ENCODE results near the gene SEPTIN5. TPM values are rescaled to one million over a fixed set of nuclear protein-coding genes. Genes with fewer than 3 reads are reported as not detected.
"Not testable (repeated sequence)": the region's sequence is repeated elsewhere in the genome, so short reads cannot be mapped to it uniquely, and the experiment has no call there.

SEPTIN5 gene
- total and polyA plus RNA-seq, 12 donors: 3.7 to 73.4 (median 14.9) TPM

DNA sequence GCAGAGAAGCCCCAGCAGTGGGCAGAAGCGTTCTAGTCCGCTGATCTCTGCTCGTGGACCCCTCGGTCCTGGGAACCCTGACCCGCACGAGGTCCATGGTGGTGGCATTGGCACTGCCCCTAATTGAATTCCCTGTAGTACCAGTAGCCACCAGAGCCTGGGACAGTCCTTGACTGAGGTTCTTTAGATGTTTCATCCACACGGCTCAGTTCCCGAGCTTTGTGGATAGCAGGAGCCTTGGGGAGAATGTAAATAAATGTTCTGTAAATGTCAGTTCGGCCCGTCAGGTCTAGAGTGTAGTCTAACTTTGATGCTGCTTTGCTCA, 39.4 kb upstream of the SEPTIN5 start:
- intact Hi-C loops (cut with DNase I): loop anchor here in 1 of 2 donors (5.0 kb wide), 1 partner anchor 42 kb away; no protein-coding TSS in a partner anchor
- H3K4me1 ChIP-seq (replicated peaks in 1 of 2): no peaks in the 10 kb centered on the region
- no peaks in the 10 kb centered on the region for H3K9me3 ChIP-seq (replicated peaks in 1 of 3)
- TF ChIP-seq, protein P1, sequence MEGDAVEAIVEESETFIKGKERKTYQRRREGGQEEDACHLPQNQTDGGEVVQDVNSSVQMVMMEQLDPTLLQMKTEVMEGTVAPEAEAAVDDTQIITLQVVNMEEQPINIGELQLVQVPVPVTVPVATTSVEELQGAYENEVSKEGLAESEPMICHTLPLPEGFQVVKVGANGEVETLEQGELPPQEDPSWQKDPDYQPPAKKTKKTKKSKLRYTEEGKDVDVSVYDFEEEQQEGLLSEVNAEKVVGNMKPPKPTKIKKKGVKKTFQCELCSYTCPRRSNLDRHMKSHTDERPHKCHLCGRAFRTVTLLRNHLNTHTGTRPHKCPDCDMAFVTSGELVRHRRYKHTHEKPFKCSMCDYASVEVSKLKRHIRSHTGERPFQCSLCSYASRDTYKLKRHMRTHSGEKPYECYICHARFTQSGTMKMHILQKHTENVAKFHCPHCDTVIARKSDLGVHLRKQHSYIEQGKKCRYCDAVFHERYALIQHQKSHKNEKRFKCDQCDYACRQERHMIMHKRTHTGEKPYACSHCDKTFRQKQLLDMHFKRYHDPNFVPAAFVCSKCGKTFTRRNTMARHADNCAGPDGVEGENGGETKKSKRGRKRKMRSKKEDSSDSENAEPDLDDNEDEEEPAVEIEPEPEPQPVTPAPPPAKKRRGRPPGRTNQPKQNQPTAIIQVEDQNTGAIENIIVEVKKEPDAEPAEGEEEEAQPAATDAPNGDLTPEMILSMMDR (IDR thresholded peaks at IDR 0.05): no peak
- TF ChIP-seq POLR2A (IDR thresholded peaks at IDR 0.05): no peak
- H3K27ac ChIP-seq: no peak overlapping the region
- no peaks in the 10 kb centered on the region for H3K36me3 ChIP-seq (replicated peaks in 1 of 2)
- H3K27me3 ChIP-seq: peaks cover 1% of the 10 kb centered on the region
- peak in 1 of 7 donors; percentile 15 for DNase-seq
- H3K4me3 ChIP-seq: no peak overlapping the region
- WGBS, 4 donors: 73 to 82% (median 79%) methylated on average over 10 of the region's 10 CpGs

DNA sequence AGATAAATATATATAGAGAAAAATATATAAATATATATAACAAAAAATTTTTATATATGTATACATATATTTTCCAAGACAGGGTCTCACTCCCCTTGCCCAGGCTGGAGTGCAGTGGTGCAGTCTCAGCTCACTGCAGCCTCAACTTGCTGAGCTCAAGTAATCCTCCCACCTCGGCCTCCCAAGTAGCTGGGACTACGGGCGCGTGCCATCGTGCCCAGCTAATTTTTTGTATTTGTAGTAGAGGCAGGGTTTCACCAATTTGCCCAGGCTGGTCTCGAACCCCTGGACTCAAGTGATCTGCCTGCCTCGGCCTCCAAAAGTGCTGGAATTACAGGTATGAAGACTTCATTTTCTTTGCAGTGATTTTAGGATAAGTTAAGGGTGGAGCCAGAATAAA, 38.9 kb upstream of the SEPTIN5 start:
- no peaks in the 10 kb centered on the region for H3K36me3 ChIP-seq (replicated peaks in 1 of 2)
- H3K4me1 ChIP-seq (replicated peaks in 1 of 2): no peaks in the 10 kb centered on the region
- intact Hi-C loops (cut with DNase I): loop anchor here in 1 of 2 donors (5.0 kb wide), 1 partner anchor 42 kb away; no protein-coding TSS in a partner anchor
- TF ChIP-seq, protein P1 (IDR thresholded peaks at IDR 0.05): no peak
- TF ChIP-seq POLR2A (IDR thresholded peaks at IDR 0.05): no peak
- peaks cover 6% of the 10 kb centered on the region for H3K27me3 ChIP-seq
- no peak overlapping the region for H3K4me3 ChIP-seq
- DNase-seq: peak in 1 of 7 donors; percentile 15
- H3K9me3 ChIP-seq (replicated peaks in 1 of 3): no peaks in the 10 kb centered on the region
- no peak overlapping the region for H3K27ac ChIP-seq
- WGBS, 4 donors: 74 to 95% (median 84%) methylated on average over 7 of the region's 7 CpGs

DNA sequence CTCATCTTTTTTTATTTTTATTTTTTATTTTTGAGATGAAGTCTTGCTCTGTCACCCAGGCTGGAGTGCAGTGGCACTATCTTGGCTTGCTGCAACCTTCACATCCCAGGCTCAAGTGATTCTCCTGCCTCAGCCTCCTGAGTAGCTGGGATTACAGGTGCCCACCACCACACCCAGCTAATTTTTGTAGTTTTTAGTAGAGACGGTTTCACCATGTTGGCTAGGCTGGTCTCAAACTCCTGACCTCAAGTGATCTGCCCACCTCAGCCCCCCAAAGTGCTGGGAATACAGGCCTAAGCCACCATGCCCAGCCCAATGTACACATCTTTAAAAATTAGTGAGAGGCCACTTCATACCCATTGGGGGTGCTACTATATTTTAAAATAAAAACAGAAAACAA, 37.9 kb upstream of the SEPTIN5 start:
- peaks cover 12% of the 10 kb centered on the region for H3K27me3 ChIP-seq
- H3K9me3 ChIP-seq (replicated peaks in 1 of 3); H3K4me3 ChIP-seq; H3K36me3 ChIP-seq (replicated peaks in 1 of 2); H3K4me1 ChIP-seq (replicated peaks in 1 of 2); H3K27ac ChIP-seq: not testable (repeated sequence)
- DNase-seq: peak in 1 of 7 donors; percentile 10
- WGBS, 4 donors: 27 to 83% (median 69%) methylated on average over 1 of the region's 1 CpG
- intact Hi-C loops (cut with DNase I): loop anchor here in 1 of 2 donors (5.0 kb wide), 1 partner anchor 41 kb away; no protein-coding TSS in a partner anchor

DNA sequence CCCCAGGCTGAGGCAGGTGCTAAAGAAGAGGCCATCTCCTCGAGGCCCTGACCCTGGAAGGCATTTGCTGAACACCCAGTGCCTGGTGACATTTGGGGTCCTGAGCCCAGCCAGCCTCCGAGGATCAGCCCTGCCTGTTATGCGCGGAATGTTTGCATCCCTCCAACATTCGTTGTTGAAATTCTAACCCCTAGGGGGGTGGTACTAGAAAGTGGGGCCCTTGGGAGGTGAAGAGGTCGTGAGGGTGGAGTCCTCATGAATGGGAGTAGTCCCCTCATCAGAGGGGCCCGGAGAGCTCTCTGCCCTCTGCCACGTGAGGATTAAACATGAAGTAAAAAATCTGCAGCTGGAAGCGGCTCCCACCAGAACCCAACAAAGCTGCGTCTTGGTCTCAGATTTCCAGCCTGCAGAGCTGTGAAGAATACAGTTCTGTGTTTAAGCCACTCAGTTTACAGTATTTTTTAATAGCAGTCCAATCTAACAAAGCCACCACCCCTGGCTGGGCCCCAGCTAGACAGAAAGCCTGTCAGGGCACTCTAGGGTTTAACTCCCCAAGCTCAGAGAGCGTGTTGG, 35.3 kb upstream of the SEPTIN5 start:
- no peaks in the 10 kb centered on the region for H3K4me1 ChIP-seq (replicated peaks in 1 of 2)
- H3K36me3 ChIP-seq (replicated peaks in 1 of 2): no peaks in the 10 kb centered on the region
- no peak overlapping the region for H3K27ac ChIP-seq
- no peak overlapping the region for H3K4me3 ChIP-seq
- intact Hi-C loops (cut with DNase I): loop anchor here in 1 of 2 donors (5.0 kb wide), 1 partner anchor 38 kb away; no protein-coding TSS in a partner anchor
- WGBS, 4 donors: 66 to 71% (median 69%) methylated on average over 11 of the region's 11 CpGs
- TF ChIP-seq, protein P1 (IDR thresholded peaks at IDR 0.05): no peak
- no peak for TF ChIP-seq POLR2A (IDR thresholded peaks at IDR 0.05)
- peaks cover 12% of the 10 kb centered on the region for H3K27me3 ChIP-seq
- no peaks in the 10 kb centered on the region for H3K9me3 ChIP-seq (replicated peaks in 1 of 3)
- no peak for DNase-seq
